Fibroblast of lung (primary cell): ENCODE results near the gene CCDC74A.

ENCODE experiments used
- EZH2 ChIP-seq: IDR thresholded peaks from 2 replicates; pipeline ENCODE4 v1.5.1; 2012; ENCODE audit warnings: low read length, control low read depth, mild to moderate bottlenecking; ENCODE audit errors: missing control alignments
- TF ChIP-seq, protein P1 (sequence below), 2 donors: IDR thresholded peaks in 1 of 2; conservative IDR thresholded peaks in 1 of 2; 1 replicate in 1 of 2; 2 replicates in 1 of 2; pipeline ENCODE4 v1.5.1; 2011 to 2012; ENCODE audit warnings: low read length in 2 of 2, control low read depth in 1 of 2, inconsistent platforms in 1 of 2, low read depth in 1 of 2, mild to moderate bottlenecking in 1 of 2

DNA sequence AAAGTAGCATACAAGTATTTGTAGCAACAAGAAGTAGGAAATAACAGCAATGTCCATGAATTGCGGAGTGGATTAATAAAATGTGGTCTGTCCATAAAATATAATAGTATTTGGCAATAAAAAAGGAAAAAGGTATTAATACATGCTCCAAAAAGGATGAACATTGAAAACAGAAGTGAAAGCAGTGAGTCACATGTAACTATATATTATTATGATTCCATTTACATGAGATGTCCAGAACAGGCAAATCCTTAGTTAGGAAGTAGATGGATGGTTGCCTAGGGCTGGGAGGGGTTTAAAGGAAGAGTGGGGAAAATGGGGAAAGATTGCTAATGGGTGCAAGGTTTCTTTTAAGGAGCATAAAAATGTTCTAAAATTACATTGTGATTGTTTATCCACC lies 44.5 kb downstream of the CCDC74A start:
- TF ChIP-seq, protein P1, sequence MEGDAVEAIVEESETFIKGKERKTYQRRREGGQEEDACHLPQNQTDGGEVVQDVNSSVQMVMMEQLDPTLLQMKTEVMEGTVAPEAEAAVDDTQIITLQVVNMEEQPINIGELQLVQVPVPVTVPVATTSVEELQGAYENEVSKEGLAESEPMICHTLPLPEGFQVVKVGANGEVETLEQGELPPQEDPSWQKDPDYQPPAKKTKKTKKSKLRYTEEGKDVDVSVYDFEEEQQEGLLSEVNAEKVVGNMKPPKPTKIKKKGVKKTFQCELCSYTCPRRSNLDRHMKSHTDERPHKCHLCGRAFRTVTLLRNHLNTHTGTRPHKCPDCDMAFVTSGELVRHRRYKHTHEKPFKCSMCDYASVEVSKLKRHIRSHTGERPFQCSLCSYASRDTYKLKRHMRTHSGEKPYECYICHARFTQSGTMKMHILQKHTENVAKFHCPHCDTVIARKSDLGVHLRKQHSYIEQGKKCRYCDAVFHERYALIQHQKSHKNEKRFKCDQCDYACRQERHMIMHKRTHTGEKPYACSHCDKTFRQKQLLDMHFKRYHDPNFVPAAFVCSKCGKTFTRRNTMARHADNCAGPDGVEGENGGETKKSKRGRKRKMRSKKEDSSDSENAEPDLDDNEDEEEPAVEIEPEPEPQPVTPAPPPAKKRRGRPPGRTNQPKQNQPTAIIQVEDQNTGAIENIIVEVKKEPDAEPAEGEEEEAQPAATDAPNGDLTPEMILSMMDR (conservative IDR thresholded peaks at IDR 0.05 in 1 of 2, IDR thresholded peaks at IDR 0.05 in 1 of 2; ENCODE audit: low read depth in 1 of 2, low read length in 2 of 2) = no peak
- no peak for TF ChIP-seq EZH2
